GM06990 (cell line): ENCODE results near the gene PROSER2.

Experiments
- DNase-seq: peaks from one replicate; pipeline ENCODE4 v3.0.0-alpha.2; 2011; ENCODE audit not compliant: insufficient read length; ENCODE audit errors: extremely low read depth
- H3K27me3 ChIP-seq: replicated peaks from 2 replicates; pipeline ENCODE4 v1.6.0; 2011; ENCODE audit warnings: low read length; ENCODE audit not compliant: control insufficient read depth, insufficient read depth
- H3K36me3 ChIP-seq: 2 replicates; pipeline ENCODE4 v1.5.1; 2011; ENCODE audit warnings: low read length; ENCODE audit not compliant: control insufficient read depth, insufficient read depth
- H3K4me3 ChIP-seq: replicated peaks from 2 replicates; pipeline ENCODE4 v1.5.1; 2011; ENCODE audit warnings: low read depth, mild to moderate bottlenecking, control low read depth, low read length
- TF ChIP-seq, protein P1 (sequence below): IDR thresholded peaks from 2 replicates; pipeline ENCODE4 v1.5.1; 2011; ENCODE audit warnings: low read length, control low read depth, mild to moderate bottlenecking, inconsistent platforms; ENCODE audit not compliant: insufficient read depth, poor library complexity, severe bottlenecking

PROSER2 gene, protein sequence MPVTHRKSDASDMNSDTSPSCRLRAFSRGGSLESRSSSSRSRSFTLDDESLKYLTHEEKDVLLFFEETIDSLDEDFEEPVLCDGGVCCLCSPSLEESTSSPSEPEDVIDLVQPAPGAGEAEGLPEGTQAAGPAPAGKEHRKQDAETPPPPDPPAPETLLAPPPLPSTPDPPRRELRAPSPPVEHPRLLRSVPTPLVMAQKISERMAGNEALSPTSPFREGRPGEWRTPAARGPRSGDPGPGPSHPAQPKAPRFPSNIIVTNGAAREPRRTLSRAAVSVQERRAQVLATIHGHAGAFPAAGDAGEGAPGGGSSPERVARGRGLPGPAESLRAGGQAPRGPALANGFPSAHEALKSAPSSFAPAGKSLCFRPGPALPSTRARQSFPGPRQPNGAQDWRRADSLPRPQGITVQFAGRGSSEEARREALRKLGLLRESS

DNA sequence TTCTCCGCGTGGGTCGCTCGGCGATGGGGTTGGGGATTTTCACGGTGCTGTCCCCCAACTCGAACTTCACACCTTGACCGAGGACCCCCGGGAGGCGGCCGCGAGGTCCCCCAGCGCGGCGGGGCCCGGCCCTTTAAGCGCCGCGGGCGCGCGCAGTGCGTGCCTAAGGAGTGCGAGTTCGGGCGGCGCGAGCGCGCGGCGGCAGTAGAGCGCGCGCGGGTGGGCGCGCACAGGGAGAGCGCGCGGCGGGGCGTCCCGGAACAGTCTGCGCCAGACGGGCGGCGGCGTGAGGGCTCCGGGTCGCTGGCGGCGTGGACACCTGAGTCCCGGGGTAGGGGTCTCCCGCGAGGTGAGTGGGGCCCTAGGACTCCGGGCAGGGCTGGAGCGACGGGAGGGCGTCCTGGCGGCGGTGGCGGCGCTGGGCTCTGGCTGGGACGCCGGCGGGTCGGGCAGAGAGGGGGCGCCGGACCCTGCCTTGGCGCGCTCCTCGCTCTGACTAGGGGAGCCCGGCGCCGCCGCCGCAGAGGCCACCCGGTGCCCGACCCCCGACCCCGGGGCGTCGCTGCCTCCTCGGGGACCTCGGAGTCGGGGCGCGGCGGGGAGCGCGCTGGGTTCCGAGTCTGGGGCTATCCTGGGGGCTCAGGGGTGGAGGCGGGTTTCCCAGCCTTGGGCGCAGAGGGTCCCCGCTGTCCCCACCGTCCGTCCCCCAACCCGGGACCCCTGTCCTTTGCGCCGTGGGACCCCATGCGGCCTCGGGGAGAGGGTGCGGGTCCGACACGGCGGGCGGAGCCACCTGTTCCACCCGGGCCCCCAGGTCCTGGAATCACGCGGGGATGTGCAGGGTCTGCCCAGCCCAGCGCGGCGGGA lies at the start of gene PROSER2:
Gene PROSER2, plus strand, starts transcription at position 235 of the 867 bp plus-strand sequence. CDS start 28,722 bp downstream, outside the sequence.
- peak; percentile 73 for DNase-seq
- no peaks in the 10 kb centered on the region for H3K36me3 ChIP-seq
- H3K4me3 ChIP-seq = peak within 1 kb of the TSS; percentile 66
- TF ChIP-seq, protein P1, sequence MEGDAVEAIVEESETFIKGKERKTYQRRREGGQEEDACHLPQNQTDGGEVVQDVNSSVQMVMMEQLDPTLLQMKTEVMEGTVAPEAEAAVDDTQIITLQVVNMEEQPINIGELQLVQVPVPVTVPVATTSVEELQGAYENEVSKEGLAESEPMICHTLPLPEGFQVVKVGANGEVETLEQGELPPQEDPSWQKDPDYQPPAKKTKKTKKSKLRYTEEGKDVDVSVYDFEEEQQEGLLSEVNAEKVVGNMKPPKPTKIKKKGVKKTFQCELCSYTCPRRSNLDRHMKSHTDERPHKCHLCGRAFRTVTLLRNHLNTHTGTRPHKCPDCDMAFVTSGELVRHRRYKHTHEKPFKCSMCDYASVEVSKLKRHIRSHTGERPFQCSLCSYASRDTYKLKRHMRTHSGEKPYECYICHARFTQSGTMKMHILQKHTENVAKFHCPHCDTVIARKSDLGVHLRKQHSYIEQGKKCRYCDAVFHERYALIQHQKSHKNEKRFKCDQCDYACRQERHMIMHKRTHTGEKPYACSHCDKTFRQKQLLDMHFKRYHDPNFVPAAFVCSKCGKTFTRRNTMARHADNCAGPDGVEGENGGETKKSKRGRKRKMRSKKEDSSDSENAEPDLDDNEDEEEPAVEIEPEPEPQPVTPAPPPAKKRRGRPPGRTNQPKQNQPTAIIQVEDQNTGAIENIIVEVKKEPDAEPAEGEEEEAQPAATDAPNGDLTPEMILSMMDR = no peak
- no peaks in the 10 kb centered on the region; the same call in none of the 2 replicates for H3K27me3 ChIP-seq

DNA sequence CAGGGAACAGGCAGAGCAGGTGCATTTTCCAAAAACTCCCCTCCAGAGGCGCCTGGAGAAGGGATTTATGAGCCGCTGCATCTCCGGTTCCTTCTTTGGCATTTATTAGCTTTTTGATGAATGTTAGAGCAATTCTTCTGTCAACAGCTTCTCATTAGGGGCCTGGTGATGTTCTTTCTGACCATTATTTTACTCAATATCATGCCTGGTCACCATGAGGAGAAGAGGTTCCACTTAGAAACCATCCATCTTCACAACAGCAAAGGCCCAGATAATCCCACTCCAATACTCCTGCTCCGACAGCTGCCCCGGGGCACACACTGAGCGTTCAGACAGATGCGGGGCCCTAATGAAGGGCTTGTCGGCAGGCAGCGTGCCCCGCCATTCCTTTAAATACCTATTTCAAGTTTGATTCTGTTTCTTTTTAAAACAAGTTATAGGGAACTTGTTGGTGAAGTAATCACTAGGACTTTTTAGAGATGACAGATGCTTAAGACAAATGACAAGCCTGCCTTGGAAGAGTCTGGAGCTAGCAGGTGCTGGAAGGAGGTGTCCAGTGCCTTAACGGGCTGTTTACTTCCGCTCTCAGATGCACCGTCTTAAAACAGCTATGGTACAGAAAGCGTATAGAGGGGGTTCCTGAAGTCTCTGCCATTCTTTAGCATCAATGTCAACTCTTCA lies 49.3 kb upstream of the PROSER2 start:
- Histone ChIP-seq H3K4me3 (no peak overlapping the region), H3K27me3 (peaks cover 1% of the 10 kb centered on the region), H3K36me3 (no peaks in the 10 kb centered on the region)
- TF ChIP-seq, protein P1 = no peak
- DNase-seq = no peak

DNA sequence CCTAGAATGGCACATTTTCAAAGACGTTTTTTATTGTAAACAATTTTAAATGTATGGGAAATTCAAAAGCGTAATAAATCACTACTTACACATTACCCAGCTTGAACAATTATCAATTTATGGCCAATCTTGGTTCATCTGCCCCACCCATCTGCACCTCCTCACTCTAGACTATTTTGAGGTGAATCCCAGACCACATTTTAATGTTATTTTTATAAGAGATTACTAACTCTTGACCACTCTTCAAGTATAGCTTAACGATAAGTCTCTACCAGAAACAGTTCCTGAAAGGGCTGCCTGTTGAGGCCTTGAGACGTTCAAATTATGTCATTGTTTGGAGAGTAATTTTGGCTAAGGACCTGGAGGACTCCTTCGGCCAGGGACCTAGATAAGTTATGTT lies 47.7 kb upstream of the PROSER2 start:
- Histone ChIP-seq H3K27me3 (peaks cover 1% of the 10 kb centered on the region), H3K36me3 (no peaks in the 10 kb centered on the region), H3K4me3 (no peak overlapping the region)
- DNase-seq = no peak
- TF ChIP-seq, protein P1 = no peak

DNA sequence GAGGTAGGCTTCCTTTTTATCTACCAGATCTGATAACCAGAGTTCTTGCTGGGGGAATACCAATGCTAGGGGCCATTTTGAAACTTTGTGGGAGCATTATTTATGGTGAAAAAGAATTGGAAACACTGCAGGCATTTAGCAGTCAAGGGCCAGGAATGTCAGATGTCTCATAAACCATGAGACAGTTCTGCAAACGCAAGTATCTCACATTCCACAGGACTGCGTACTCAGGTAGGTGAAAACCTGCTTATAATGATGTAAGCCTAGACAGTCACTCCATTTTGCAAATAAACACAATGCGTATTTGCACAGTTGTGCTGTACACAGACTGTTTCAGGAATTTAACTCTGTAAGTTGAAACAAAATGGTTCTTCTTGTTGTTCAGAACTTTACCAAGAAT lies 47.1 kb upstream of the PROSER2 start:
- no peak for DNase-seq
- Histone ChIP-seq H3K27me3 (peaks cover 1% of the 10 kb centered on the region), H3K4me3 (no peak overlapping the region), H3K36me3 (no peaks in the 10 kb centered on the region)
- TF ChIP-seq, protein P1 = no peak

DNA sequence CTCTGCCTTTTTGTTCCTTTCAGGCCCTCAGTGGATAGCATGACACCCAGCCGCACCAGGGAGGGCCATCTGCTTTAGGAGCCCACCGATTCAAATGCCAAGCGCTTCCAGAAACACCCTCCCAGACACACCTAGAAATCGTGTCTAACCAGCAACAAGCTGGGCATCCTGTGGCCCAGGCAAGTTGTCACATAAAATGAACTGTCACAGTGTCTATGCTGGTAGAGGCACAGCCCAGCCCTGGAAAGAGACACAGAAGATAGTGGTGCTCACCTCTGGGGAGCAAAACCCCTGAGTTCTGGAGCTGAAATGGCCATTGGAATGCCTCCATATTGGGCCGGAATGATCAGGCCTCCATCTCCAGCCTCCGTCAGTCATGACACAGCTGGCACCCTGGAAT lies 42.0 kb upstream of the PROSER2 start:
- H3K36me3 ChIP-seq = no peaks in the 10 kb centered on the region
- no peaks in the 10 kb centered on the region; the same call in 1 of the 2 replicates for H3K27me3 ChIP-seq
- no peak overlapping the region for H3K4me3 ChIP-seq
- TF ChIP-seq, protein P1 = no peak
- DNase-seq = no peak
